Skin of body (tissue), 3 donors: Measurements from ENCODE around the gene KRTCAP3. TPM values are rescaled to one million over a fixed set of nuclear protein-coding genes. Genes with fewer than 3 reads are reported as not detected.

Experiments used
- DNase-seq: peaks from one replicate; lab custom pipeline; 2025; lab: John Stamatoyannopoulos, UW
- small RNA-seq: library from RNA; depleted of rRNA; stranded (forward); fragments of <200 nt; gene quantifications from one replicate; pipeline ENCODE3, GENCODE V24; 2014; ENCODE audit warnings: low replicate concordance
- total RNA-seq: library from RNA; depleted of rRNA; stranded (reverse); fragments of >200 nt; gene quantifications from one replicate; pipeline ENCODE4 v1.2.3, GENCODE V29; 2014

Gene KRTCAP3
- total RNA-seq, 1 donor from 2014 or later = 2.5 TPM

DNA sequence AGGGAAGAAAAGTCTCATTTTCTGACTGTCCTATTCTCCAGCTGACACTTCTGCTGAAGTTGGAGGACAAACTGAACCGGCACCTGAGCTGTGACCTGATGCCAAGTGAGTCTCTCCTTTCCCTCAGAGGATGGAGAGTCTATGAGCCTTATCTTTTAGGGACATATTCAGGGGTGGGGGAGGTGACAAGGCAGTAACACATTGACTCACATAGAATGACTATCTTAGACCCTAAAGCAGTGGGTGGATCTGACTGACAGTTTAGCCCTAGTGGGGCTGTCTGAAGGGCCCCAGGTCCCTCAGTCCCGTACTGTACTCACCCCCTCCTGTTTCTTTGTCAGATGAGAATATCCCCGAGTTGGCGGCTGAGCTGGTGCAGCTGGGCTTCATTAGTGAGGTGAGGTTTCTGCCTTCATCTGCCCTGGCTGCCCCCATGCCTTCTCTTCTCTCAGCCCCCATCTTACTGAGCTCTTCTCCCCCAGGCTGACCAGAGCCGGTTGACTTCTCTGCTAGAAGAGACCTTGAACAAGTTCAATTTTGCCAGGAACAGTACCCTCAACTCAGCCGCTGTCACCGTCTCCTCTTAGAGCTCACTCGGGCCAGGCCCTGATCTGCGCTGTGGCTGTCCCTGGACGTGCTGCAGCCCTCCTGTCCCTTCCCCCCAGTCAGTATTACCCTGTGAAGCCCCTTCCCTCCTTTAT, 805 bp upstream of the KRTCAP3 start:
- no peak for DNase-seq

DNA sequence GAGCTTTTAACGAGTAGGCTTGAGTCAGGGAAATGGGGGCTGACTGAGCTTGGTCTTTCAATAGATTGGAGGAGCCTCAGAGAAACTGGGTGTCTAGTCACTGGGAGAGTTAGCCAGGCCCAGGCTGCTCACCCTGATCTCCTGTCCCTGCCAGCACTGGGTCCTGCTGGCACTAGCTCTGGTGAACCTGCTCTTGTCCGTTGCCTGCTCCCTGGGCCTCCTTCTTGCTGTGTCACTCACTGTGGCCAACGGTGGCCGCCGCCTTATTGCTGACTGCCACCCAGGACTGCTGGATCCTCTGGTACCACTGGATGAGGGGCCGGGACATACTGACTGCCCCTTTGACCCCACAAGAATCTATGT, 720 bp downstream of the KRTCAP3 start:
- no peak for DNase-seq

DNA sequence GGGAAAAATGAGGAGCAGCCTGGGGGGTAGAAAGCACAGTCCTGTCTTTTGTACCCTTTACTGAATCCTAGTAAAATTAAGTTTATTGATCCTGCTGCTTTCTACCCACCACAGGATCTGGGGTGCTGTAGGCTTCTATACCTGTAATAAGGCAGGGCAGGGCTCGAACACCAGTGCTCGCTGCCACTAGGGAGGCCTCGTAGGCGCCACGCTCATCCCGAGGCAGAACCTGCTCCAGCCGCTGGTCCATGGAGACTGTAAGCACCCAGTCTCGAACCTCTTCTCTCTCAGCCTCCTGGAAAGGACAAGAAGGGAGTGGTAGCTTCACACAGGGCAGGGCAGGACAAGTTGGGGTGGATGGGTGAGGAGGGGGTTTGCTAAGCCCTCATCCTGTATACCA, 3.0 kb downstream of the KRTCAP3 start:
- DNase-seq = no peak

DNA sequence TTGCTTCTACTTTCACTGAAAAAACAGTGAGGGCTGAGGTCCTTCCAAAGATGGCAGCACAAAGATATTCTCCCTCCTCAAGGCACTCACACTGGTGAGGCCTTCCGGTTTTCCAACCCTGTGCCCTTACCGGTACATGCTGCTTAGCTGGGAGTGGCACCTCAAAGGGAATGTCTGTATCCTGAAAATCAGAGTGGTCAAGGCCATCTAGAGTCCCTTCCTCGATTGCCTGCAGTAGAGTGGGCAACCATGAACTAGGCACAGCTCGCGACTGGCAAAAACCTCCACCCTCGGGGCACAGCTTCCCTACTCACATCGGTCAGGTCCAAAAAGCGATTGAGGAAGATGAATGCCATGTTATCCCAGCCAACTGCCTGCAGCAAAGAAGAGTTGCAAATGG, 3.4 kb downstream of the KRTCAP3 start:
- DNase-seq = no peak

DNA sequence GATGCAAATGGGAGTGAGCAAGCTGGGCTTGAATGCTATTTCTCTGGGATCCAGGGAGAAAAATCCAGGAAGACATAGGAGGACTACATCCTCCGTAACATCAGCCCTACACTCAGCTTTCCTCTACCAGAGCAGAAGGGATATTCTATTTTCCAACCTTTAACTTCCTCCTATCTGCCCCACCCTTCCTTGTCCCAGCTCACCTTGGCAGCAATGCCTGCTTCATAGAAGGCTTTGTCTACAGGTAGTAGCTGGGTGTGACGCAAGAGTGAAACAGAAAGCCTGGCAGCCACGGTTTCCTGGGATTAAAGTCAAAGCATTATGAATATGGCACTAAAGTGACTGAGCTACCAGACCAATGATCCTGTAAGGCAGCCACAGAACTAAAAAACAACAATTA, 3.9 kb downstream of the KRTCAP3 start:
- DNase-seq = no peak

DNA sequence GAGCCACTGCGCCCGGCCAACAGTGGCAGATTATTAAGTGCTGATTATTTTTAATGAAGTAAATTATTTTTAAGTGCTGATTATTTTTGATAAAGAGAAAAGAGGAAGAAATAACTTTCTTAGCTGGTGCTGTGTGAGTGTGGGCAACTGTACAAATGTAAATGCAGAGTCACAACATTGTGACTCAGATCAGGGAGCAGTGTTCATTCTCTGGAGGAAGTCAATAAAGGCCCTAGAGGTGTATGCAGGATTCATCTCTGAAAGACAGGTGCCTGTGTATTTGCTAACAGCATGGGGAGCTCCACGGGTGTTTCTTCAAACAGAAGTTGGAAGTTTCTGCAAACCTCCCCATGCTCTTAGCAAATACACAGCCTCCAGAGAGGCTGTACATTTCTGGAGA, 6.2 kb downstream of the KRTCAP3 start:
- DNase-seq = no peak

DNA sequence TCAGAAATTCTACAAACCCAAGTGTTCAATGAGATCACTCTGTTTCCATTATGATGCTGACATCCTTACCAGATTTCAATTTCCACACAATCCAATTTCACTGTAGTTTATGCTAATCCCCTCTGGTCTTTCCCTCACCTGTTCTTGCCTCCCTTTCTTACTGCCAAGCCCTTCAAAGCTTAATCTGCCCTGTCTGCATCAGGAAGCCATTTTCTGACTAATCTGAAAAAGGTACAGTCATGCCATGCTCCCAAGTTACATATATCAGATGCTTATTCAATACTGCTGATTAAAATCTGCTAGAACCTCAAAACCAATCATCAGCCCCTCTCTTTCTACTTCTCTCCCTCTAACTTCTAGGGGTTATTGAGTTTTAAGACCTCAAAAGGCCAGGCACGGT, 8.9 kb downstream of the KRTCAP3 start:
- no peak for DNase-seq

DNA sequence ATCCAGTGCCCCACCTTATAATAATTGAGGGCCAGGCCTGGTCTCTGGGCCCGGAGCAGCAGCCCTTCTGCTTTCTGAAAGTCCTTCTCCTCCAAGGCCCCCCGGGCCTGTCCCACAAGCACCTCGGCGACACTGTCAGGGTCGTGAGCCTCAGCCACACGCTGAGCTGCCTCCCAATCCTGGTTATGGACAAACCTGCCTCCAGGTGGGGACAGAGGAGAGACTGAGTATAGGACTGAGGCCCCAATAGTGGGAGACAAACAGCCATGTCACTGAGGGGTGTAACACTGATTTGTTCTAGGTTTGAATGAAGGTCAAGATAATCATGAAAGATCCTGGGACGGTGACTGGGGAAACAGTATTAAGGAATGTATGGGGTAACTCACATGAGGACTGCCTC, 11.8 kb downstream of the KRTCAP3 start:
- no peak for DNase-seq

DNA sequence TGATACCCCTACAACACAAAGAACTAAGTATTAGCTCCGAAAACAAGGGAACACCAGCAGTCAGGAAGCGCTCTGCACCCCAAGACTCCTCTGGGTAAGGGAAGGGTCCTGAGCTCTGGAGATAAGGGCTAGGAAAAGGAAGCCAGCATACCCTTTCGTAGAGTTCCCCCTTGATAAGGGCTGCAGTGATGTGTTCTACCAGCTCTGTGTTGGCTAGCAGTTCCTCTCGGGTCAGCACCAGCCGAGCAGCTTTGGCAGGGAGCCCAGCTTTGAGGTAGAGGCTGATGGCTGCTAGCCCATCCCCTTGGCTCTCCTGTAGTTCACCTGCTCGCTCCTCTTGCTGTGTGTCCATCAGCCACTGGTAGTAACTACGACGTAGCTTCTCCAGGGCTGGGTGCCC, 18.9 kb downstream of the KRTCAP3 start:
- no peak for DNase-seq

DNA sequence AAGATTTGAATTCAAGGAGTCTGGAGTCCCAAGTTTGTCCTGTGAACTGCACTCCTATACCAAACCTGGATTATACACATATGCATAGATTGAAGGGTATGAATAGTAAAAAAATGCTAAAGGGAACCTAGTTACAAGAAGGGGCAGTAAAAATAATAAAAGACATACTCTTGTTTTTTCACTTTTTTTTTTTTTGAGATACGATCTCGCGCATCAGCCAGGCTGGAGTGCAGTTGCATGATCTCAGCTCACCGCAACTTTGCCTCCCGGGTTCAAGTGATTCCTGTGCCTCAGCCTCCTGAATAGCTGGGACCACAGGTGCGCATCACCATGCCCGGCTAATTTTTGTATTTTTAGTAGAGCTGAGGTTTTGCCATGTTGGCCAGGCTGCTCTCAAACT, 22.3 kb downstream of the KRTCAP3 start:
- no peak for DNase-seq

DNA sequence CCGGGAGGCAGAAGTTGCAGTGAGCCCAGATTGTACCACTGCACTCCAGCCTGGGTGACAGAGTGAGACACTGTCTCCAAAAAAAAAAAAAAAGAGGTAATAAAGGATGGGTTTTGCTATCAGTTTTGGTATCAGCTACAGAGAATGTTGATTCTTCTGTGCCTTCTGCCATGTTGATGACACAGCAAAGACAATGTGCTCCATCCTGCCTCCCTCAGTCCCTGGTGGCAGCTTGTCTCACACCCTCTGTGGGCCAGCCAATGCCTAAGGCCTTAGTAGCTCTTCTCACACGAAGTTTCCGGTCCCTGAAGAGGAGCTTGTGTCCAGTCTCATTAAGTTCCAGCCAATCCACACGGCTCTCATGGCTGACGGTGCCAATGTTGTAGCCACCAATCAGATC, 29.8 kb downstream of the KRTCAP3 start:
- DNase-seq = no peak

DNA sequence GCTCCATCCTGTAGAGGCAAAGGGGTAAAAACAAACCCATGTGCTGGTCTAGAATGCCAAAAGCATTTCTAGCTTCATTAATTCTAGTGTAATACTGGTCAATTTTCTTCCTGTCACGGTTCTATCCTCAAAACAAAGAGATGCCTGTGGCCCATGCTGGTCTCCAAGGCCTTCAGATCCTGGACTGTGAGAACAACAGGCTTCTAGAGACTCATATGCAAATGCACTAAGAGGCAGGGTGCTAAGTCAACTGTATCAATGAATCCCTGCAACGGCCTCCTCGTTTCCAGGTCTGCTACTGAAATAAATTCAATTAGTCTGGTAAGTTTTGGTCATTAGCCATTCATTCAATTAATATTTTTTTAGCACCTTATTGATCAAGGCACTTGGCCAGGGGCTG, 43.3 kb downstream of the KRTCAP3 start:
- no peak for DNase-seq

DNA sequence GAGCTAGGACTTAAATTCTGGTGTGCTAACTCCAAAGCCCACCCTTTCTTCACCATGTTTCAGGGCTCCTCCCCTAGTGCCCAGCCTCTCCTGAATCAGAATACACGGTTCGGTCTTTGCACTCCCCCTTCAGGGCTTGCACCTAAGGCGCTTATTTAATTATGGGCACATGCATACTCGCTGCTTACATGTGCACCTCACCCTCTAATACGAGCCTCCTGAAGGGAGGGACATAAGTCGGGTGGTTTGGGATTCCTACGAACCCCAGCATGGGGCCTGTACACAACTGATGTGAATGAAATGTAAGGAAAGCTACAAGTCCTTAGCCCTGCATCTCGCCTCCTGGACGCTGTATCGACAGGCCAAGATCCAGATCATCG, 46.9 kb downstream of the KRTCAP3 start:
- DNase-seq = peak; percentile 44

DNA sequence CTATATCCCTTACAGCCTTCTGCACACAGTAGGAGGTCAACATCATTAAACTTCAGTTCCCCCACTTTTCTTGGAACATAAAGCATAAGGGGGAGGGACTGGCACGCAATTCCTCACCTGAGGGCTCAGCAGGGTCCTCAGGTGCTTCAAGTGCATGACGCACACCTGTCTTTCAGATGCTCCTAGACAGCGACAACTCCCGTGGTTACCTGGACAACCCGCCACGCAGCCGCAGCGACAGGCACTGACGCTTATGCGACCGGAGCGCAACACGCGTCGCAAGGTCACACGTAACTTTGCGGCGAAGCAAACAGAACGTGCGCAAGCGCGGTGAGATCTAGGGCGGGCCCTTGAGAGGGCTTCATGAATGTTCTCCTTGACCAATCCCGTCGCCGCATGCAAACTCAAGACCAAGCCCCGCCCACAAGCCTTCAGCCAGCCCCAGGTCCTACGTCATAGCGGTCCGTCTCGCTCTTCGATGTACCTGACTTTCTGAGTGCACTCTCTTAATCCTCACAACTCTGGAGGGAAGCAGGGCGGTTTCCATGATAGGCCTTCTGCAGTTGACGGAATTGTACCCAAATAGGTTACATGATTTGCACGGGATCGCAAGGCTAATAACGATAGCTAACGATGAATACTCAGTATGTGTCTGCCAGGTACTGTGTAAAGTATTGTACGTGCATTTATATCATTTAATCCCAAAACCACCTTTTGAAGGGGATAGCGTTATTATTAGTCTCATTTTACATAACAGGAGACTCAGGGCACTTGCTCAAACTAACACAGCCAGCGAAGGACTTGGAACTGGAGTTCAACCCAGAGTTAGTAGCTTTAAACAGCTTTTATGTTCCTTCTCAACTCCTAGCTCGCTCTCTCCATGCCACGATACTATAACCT, 47.6 kb downstream of the KRTCAP3 start, which contains the start of gene IFT172:
Gene IFT172, minus strand, starts transcription at position 246 of the 900 bp plus-strand sequence. Its CDS starts 90 bp downstream, at position 156.
- peak; percentile 98 for DNase-seq

DNA sequence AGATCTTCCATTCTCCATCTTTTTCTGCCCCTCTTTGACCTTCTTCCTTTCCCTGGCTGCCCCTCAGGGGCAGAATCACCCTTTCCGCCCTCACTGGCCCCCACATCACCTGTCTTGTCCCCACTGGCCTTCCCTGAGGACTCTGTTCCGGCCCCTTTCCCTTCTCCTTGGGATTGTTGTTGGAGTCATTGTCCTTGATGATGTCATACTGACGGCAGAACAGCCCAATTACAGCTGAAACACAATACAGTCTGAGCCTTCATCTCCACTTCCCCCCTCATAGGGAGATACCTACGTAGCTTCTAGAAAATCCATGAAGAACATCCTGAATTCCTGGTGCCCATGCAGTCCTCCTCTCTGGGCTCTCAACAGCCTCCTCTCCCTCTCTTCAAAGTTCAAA, 50.4 kb downstream of the KRTCAP3 start:
- no peak for DNase-seq

DNA sequence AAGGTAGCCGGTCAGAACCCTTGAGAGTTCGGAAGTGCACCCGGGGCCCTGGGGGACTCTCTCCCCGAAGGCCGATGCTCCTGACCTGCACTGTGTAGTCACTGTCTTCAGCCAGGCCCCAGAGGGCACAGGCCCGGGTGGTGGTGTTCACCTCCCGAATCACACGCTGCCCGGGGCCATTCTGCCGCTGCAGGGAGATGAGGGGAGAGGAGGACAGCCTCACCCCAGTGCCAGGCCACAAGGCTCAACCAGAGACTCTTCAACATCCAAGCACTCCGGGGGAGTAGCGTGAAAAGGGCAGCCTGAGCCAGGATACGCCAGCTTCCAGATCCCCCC, 51.7 kb downstream of the KRTCAP3 start:
- no peak for DNase-seq

Small RNA genes lying within 50 kb of the gene (small RNA-seq; reads per million reads assigned to genes)
- gene RNU6-986P = not detected

Other genes starting within 250 kb of the KRTCAP3 start
- 93.8 TPM for gene ATRAID, start 230.3 kb upstream of the KRTCAP3 start, total RNA-seq
- gene SLC5A6, start 230.1 kb upstream of the KRTCAP3 start, total RNA-seq = 23.0 TPM
- 35.2 TPM for gene CAD, start 225.0 kb upstream of the KRTCAP3 start, total RNA-seq
- gene SLC30A3, start 179.3 kb upstream of the KRTCAP3 start, total RNA-seq = 0.10 TPM
- gene DNAJC5G, start 166.9 kb upstream of the KRTCAP3 start, total RNA-seq = not detected
- gene TRIM54, start 160.0 kb upstream of the KRTCAP3 start, total RNA-seq = 6.0 TPM
- 0.30 TPM for gene UCN, start 133.9 kb upstream of the KRTCAP3 start, total RNA-seq
- 34.9 TPM for gene MPV17, start 119.3 kb upstream of the KRTCAP3 start, total RNA-seq
- 32.5 TPM for gene GTF3C2, start 85.6 kb upstream of the KRTCAP3 start, total RNA-seq
- gene EIF2B4, start 72.0 kb upstream of the KRTCAP3 start, total RNA-seq = 23.5 TPM
- 53.7 TPM for gene SNX17, start 71.8 kb upstream of the KRTCAP3 start, total RNA-seq
- gene ZNF513, start 61.6 kb upstream of the KRTCAP3 start, total RNA-seq = 5.1 TPM
- 33.1 TPM for gene PPM1G, start 32.8 kb upstream of the KRTCAP3 start, total RNA-seq
- gene NRBP1, start 13.8 kb upstream of the KRTCAP3 start, total RNA-seq = 70.4 TPM
- gene IFT172, start 47.4 kb downstream of the KRTCAP3 start, total RNA-seq = 25.9 TPM
- gene FNDC4, start 52.8 kb downstream of the KRTCAP3 start, total RNA-seq = 10.6 TPM
- 0.49 TPM for gene GCKR, start 54.5 kb downstream of the KRTCAP3 start, total RNA-seq
- 24.7 TPM for gene ZNF512, start 140.7 kb downstream of the KRTCAP3 start, total RNA-seq
- gene CCDC121, start 186.6 kb downstream of the KRTCAP3 start, total RNA-seq = 6.3 TPM
- gene GPN1, start 186.7 kb downstream of the KRTCAP3 start, total RNA-seq = 22.9 TPM
- 17.8 TPM for gene SUPT7L, start 221.2 kb downstream of the KRTCAP3 start, total RNA-seq
- gene SLC4A1AP, start 221.5 kb downstream of the KRTCAP3 start, total RNA-seq = 17.4 TPM